HT1080 (cell line): ENCODE measurements around the gene MIDN. TPM values are rescaled to one million over a fixed set of nuclear protein-coding genes. Genes with fewer than 3 reads are reported as not detected.

Experiments used
- DNase-seq: peaks from one replicate; pipeline ENCODE4 v3.0.0-alpha.2; 2015; ENCODE audit warnings: low read depth
- total RNA-seq: library from RNA; depleted of rRNA; stranded (reverse); fragments of >200 nt; shearing (Covaris generic); gene quantifications from 2 replicates; pipeline ENCODE4 v1.2.3, GENCODE V29; 2014

MIDN gene
- total RNA-seq, 1 experiment from 2014 or later, result 10.1 TPM

- peak; percentile 83 for DNase-seq
Measured at GRCh38 chr19:1269478-1270212, 21.3 kb downstream of the MIDN start.

GRCh38 chr19:1270213-1270853, 21.9 kb downstream of the MIDN start:
- no peak for DNase-seq

GRCh38 chr19:1270854-1271527, 22.6 kb downstream of the MIDN start:
- no peak for DNase-seq

- DNase-seq, result no peak
Measured at GRCh38 chr19:1271528-1272422, 23.4 kb downstream of the MIDN start.

- DNase-seq, result no peak
Measured at GRCh38 chr19:1272423-1273262, 24.3 kb downstream of the MIDN start.

GRCh38 chr19:1273263-1274041, 25.1 kb downstream of the MIDN start:
- DNase-seq, result no peak

- no peak for DNase-seq
Measured at GRCh38 chr19:1274081-1274851, 25.9 kb downstream of the MIDN start.

GRCh38 chr19:1274852-1275259, 26.5 kb downstream of the MIDN start:
- no peak for DNase-seq

GRCh38 chr19:1275260-1275975, 27.0 kb downstream of the MIDN start, which contains the start of gene FAM174C:
Gene FAM174C, plus strand, starts transcription at chr19:1275530. Its CDS starts 20 bp downstream, at chr19:1275550.
- DNase-seq, result peak; percentile 95

GRCh38 chr19:1275976-1276627, 27.7 kb downstream of the MIDN start:
- no peak for DNase-seq

- DNase-seq, result no peak
Measured at GRCh38 chr19:1276628-1277022, 28.2 kb downstream of the MIDN start.

GRCh38 chr19:1277061-1277460, 28.7 kb downstream of the MIDN start:
- no peak for DNase-seq

GRCh38 chr19:1278074-1278473, 29.7 kb downstream of the MIDN start:
- DNase-seq, result no peak

- no peak for DNase-seq
Measured at GRCh38 chr19:1278713-1279660, 30.6 kb downstream of the MIDN start.

GRCh38 chr19:1279782-1280341, 31.5 kb downstream of the MIDN start:
- peak; percentile 75 for DNase-seq
